GM10248 (cell line): ENCODE results near the gene PHKA1.
"Not testable (repeated sequence)": the region's sequence is repeated elsewhere in the genome, so short reads cannot be mapped to it uniquely, and the experiment has no call there.

Source experiments
- CTCF ChIA-PET: fragments of 300-600 bp; sonication (Branson Sonifier 250); formaldehyde crosslinking; extraction: SDS; loops from one replicate; lab custom pipeline; 2021; ENCODE audit warnings: antibody characterized with exemption; lab: Yijun Ruan, JAX
- POLR2A ChIA-PET: fragments of 350-650 bp; sonication (Branson Sonifier 250); formaldehyde crosslinking; extraction: SDS; loops from one replicate; lab custom pipeline; 2020; ENCODE audit warnings: antibody characterized with exemption; lab: Yijun Ruan, JAX
- DNase-seq: peaks from one replicate; pipeline ENCODE4 v3.0.0; 2012; ENCODE audit errors: extremely low spot score
- TF ChIP-seq, protein P1 (sequence below): IDR thresholded peaks from 2 replicates; pipeline ENCODE4 v1.5.1; 2012; ENCODE audit warnings: mild to moderate bottlenecking, low read depth; ENCODE audit errors: extremely low read depth, missing control alignments, control extremely low read depth

Gene PHKA1

DNA sequence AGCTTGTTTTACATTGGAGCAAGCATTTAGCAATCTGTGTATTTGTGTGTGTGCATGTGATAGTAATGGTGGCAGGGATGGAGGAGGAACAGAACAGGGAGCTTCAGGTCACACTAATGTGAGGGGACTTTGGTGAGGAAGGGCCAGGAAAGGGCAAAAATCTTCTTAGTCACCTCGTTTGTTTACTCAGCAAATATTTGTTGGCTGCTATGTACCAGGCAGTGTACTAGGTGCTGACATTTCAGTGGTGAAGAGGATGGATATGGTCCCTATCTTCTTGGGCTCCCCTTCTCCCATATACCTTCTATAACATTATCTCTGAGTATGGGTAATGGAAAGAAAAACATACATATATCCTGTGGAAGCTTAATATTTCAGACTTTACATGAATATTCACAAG, 92.9 kb downstream of the PHKA1 start:
- no peak for DNase-seq
- TF ChIP-seq, protein P1, sequence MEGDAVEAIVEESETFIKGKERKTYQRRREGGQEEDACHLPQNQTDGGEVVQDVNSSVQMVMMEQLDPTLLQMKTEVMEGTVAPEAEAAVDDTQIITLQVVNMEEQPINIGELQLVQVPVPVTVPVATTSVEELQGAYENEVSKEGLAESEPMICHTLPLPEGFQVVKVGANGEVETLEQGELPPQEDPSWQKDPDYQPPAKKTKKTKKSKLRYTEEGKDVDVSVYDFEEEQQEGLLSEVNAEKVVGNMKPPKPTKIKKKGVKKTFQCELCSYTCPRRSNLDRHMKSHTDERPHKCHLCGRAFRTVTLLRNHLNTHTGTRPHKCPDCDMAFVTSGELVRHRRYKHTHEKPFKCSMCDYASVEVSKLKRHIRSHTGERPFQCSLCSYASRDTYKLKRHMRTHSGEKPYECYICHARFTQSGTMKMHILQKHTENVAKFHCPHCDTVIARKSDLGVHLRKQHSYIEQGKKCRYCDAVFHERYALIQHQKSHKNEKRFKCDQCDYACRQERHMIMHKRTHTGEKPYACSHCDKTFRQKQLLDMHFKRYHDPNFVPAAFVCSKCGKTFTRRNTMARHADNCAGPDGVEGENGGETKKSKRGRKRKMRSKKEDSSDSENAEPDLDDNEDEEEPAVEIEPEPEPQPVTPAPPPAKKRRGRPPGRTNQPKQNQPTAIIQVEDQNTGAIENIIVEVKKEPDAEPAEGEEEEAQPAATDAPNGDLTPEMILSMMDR: no peak
- CTCF ChIA-PET: interaction anchor here (1.5 kb wide), 1 partner anchor 376 kb away, joined by 3 read pairs; no protein-coding TSS in a partner anchor
- POLR2A ChIA-PET: no interaction called here

GRCh38 chrX:72620550-72621145, 93.5 kb downstream of the PHKA1 start:
- CTCF ChIA-PET: interaction anchor here (1.5 kb wide), 1 partner anchor 376 kb away, joined by 3 read pairs; no protein-coding TSS in a partner anchor
- POLR2A ChIA-PET: no interaction called here
- DNase-seq: no peak
- TF ChIP-seq, protein P1: no peak

- DNase-seq: no peak
- TF ChIP-seq, protein P1: no peak
- CTCF ChIA-PET: no interaction called here
- POLR2A ChIA-PET: no interaction called here
Measured at GRCh38 chrX:72609313-72609712, 104.8 kb downstream of the PHKA1 start.

DNA sequence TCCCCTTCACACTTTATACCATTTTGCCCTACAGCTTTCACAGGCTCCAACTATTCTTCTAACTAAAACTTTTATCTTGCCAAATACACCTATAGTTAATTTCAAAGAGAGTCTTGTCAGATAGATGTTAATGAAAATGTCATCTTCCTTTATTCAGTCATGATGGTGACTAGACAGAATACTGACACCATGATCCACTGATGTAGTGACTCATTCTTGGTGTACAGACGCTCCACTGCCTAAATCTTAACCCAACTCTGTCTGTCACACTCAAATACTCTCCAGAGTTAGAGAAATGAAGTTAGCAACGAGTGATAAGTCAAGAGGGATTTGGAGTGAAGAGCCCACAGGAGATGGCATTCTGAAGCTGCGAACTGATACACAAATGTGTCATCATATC, 109.4 kb downstream of the PHKA1 start:
- DNase-seq: no peak
- CTCF ChIA-PET: interaction anchor here (1.4 kb wide), 1 partner anchor 48 kb away, joined by 3 read pairs; no protein-coding TSS in a partner anchor
- TF ChIP-seq, protein P1: no peak
- POLR2A ChIA-PET: no interaction called here

GRCh38 chrX:72604112-72604511, 110.0 kb downstream of the PHKA1 start:
- POLR2A ChIA-PET: no interaction called here
- no peak for DNase-seq
- CTCF ChIA-PET: interaction anchor here (1.4 kb wide), 1 partner anchor 48 kb away, joined by 3 read pairs; no protein-coding TSS in a partner anchor
- TF ChIP-seq, protein P1: no peak

DNA sequence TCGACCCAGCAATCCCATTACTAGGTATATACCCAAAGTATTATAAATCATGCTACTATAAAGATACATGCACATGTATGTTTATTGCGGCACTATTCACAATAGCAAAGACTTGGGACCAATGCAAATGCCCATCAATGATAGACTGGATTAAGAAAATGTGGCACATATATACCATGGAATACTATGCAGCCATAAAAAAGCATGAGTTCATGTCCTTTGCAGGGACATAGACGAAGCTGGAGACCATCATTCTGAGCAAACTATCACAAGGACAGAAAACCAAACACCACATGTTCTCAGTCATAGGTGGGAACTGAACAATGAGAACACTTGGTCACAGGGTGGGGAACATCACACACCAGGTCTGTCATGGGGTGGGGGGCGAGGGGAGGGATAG, 123.1 kb downstream of the PHKA1 start:
- CTCF ChIA-PET, POLR2A ChIA-PET: not testable (repeated sequence)

GRCh38 chrX:72584163-72584562, 129.9 kb downstream of the PHKA1 start:
- CTCF ChIA-PET: no interaction called here
- TF ChIP-seq, protein P1: no peak

More for the DNA sequence above, 123.1 kb downstream of the PHKA1 start:
- not testable (repeated sequence) for DNase-seq

More at GRCh38 chrX:72584163-72584562, 129.9 kb downstream of the PHKA1 start:
- POLR2A ChIA-PET: no interaction called here
- DNase-seq: no peak
